A549 (cell line): Measurements from ENCODE around the gene VPS72. TPM values are rescaled to one million over a fixed set of nuclear protein-coding genes. Genes with fewer than 3 reads are reported as not detected.

Experiments used
- ATAC-seq, 2 experiments: fragments of 200-7000 bp in 1 of 2; fragments of >200 bp in 1 of 2; cut with Nextera tagmentation in 1 of 2; cut with Tn5 transposase in 1 of 2; 3 replicates each; pipeline versions ENCODE4 v1.8.0 to v1.9.1; 2018 to 2020; ENCODE audit warnings: mild to moderate bottlenecking in 1 of 2, moderate library complexity in 1 of 2
- CTCF ChIA-PET: fragments of 300-600 bp; sonication (Branson Sonifier 250); formaldehyde crosslinking; extraction: SDS; loops from one replicate; lab custom pipeline; 2021; ENCODE audit warnings: antibody characterized with exemption, inconsistent platforms; lab: Yijun Ruan, JAX
- POLR2A ChIA-PET: fragments of 350-600 bp; formaldehyde crosslinking; extraction: SDS; loops from one replicate; lab custom pipeline; 2021; ENCODE audit warnings: antibody characterized with exemption, inconsistent platforms; lab: Yijun Ruan, JAX
- DNase-seq, 2 experiments: peaks; one replicate each; pipeline versions ENCODE4 v3.0.0 to v3.0.0-alpha.2; 2011 to 2016; ENCODE audit warnings: low read depth in 1 of 2, low spot score in 1 of 2
- FAIRE-seq: peaks from 2 replicates; lab custom pipeline; 2011; peaks lifted over from hg19 to GRCh38; lab: Jason Lieb, UNC
- H3K27ac ChIP-seq, 2 experiments: fragments of >200 bp; sonication (Bioruptor Twin); formaldehyde crosslinking; 3 replicates each; pipeline ENCODE4 v1.5.1; 2016 to 2017
- H3K4me1 ChIP-seq: fragments of >200 bp; sonication (Bioruptor Twin); formaldehyde crosslinking; 3 replicates; pipeline ENCODE4 v1.6.1; 2016
- H3K4me2 ChIP-seq: fragments of >200 bp; sonication (Bioruptor Twin); formaldehyde crosslinking; 3 replicates; pipeline ENCODE4 v1.6.1; 2016
- H3K4me3 ChIP-seq: fragments of >200 bp; sonication (Bioruptor Twin); formaldehyde crosslinking; 3 replicates; pipeline ENCODE4 v1.5.1; 2016
- H3K9me3 ChIP-seq: fragments of >200 bp; sonication (Bioruptor Twin); formaldehyde crosslinking; 3 replicates; pipeline ENCODE4 v1.6.1; 2016
- BHLHE40 ChIP-seq: IDR thresholded peaks from 2 replicates; pipeline ENCODE4 v1.6.1; 2012; ENCODE audit warnings: low read depth, low read length, inconsistent platforms
- CBX2 ChIP-seq: fragments of 200-600 bp; sonication (generic); IDR thresholded peaks from 2 replicates; pipeline ENCODE4 v1.6.1; 2016; ENCODE audit warnings: low read depth, mild to moderate bottlenecking, borderline replicate concordance
- CEBPB ChIP-seq, 2 experiments: fragments of >200 bp in 1 of 2; sonication (Bioruptor Twin) in 1 of 2; formaldehyde crosslinking in 1 of 2; IDR thresholded peaks; 2 replicates each; pipeline ENCODE4 v1.6.1; 2012 to 2016
- CHD2 ChIP-seq: fragments of 150-350 bp; IDR thresholded peaks from 2 replicates; pipeline ENCODE4 v1.6.1; 2014; ENCODE audit warnings: low read length; ENCODE audit not compliant: partially characterized antibody
- CTCF ChIP-seq: fragments of >200 bp; sonication (Bioruptor Twin); formaldehyde crosslinking; IDR thresholded peaks from 3 replicates; pipeline ENCODE4 v1.5.1; 2016
- E2F6 ChIP-seq: IDR thresholded peaks from 2 replicates; pipeline ENCODE4 v1.6.1; 2012; ENCODE audit warnings: low read depth, borderline replicate concordance
- ELK1 ChIP-seq: fragments of 150-350 bp; IDR thresholded peaks from 2 replicates; pipeline ENCODE4 v1.6.1; 2014; ENCODE audit warnings: low read depth, mild to moderate bottlenecking, low read length
- FOSB ChIP-seq: fragments of 250-450 bp; sonication (Bioruptor Pico); IDR thresholded peaks from 2 replicates; pipeline ENCODE4 v1.5.0; 2020; ENCODE audit warnings: mild to moderate bottlenecking, moderate library complexity
- FOSL2 ChIP-seq, 2 experiments: fragments of 450-650 bp in 1 of 2; fragments of >200 bp in 1 of 2; sonication (Bioruptor Twin) in 1 of 2; formaldehyde crosslinking; IDR thresholded peaks; 2 replicates each; pipeline versions ENCODE4 v1.5.0 to v1.6.1; 2016 to 2020; ENCODE audit warnings: mild to moderate bottlenecking in 1 of 2, moderate library complexity in 1 of 2
- FOXS1 ChIP-seq: fragments of 250-450 bp; sonication (Bioruptor Pico); IDR thresholded peaks from 2 replicates; pipeline ENCODE4 v1.5.0; 2020; ENCODE audit warnings: mild to moderate bottlenecking, moderate library complexity
- HDAC2 ChIP-seq: fragments of 200-600 bp; sonication (generic); IDR thresholded peaks from 2 replicates; pipeline ENCODE4 v1.6.1; 2016
- HMGXB4 ChIP-seq: fragments of 250-450 bp; sonication (Bioruptor Pico); IDR thresholded peaks from 2 replicates; pipeline ENCODE4 v1.5.0; 2021; ENCODE audit warnings: mild to moderate bottlenecking, moderate library complexity, borderline replicate concordance
- HOXB13 ChIP-seq: fragments of 250-450 bp; sonication (Bioruptor Pico); IDR thresholded peaks from 2 replicates; pipeline ENCODE4 v1.5.0; 2020; ENCODE audit warnings: low read depth, mild to moderate bottlenecking, moderate library complexity
- HOXB5 ChIP-seq: fragments of 250-450 bp; sonication (Bioruptor Pico); IDR thresholded peaks from 2 replicates; pipeline ENCODE4 v1.5.0; 2020; ENCODE audit warnings: mild to moderate bottlenecking, moderate library complexity
- JUNB ChIP-seq: fragments of >200 bp; sonication (Bioruptor Twin); formaldehyde crosslinking; IDR thresholded peaks from 2 replicates; pipeline ENCODE4 v1.6.1; 2016
- KDM1A ChIP-seq: fragments of 200-600 bp; sonication (generic); IDR thresholded peaks from 2 replicates; pipeline ENCODE4 v1.6.1; 2016; ENCODE audit warnings: low read depth, mild to moderate bottlenecking
- MAFK ChIP-seq: fragments of 450-650 bp; IDR thresholded peaks from 2 replicates; pipeline ENCODE4 v1.6.1; 2014; ENCODE audit not compliant: partially characterized antibody
- MAX ChIP-seq: IDR thresholded peaks from 2 replicates; pipeline ENCODE4 v1.6.1; 2012
- MYC ChIP-seq: IDR thresholded peaks from 2 replicates; pipeline ENCODE4 v1.6.1; 2012; ENCODE audit warnings: mild to moderate bottlenecking, inconsistent platforms, low read length, improper control_type of control experiment, borderline replicate concordance
- NPAS2 ChIP-seq: fragments of 250-450 bp; sonication (Bioruptor Pico); IDR thresholded peaks from 2 replicates; pipeline ENCODE4 v1.8.0; 2022; ENCODE audit warnings: mild to moderate bottlenecking, moderate library complexity, borderline replicate concordance
- NR3C1 ChIP-seq: fragments of >200 bp; sonication (Bioruptor Twin); formaldehyde crosslinking; IDR thresholded peaks from 3 replicates; pipeline ENCODE4 v1.6.1; 2017
- PHF8 ChIP-seq: fragments of 200-600 bp; sonication (generic); IDR thresholded peaks from 2 replicates; pipeline ENCODE4 v1.6.1; 2016; ENCODE audit warnings: low read depth, mild to moderate bottlenecking, antibody characterized with exemption, moderate library complexity, borderline replicate concordance
- POLR2AphosphoS2 ChIP-seq: conservative IDR thresholded peaks from 2 replicates; pipeline ENCODE4 v1.6.1; 2012; ENCODE audit warnings: low read length, improper control_type of control experiment, inconsistent platforms
- RARB ChIP-seq: fragments of 250-450 bp; sonication (Bioruptor Pico); IDR thresholded peaks from 2 replicates; pipeline ENCODE4 v1.8.0; 2021; ENCODE audit warnings: mild to moderate bottlenecking, moderate library complexity
- RFX5 ChIP-seq: fragments of 450-650 bp; IDR thresholded peaks from 2 replicates; pipeline ENCODE4 v1.7.1; 2014; ENCODE audit warnings: antibody characterized with exemption, mild to moderate bottlenecking, moderate library complexity
- SMC3 ChIP-seq: fragments of >200 bp; sonication (Bioruptor Twin); formaldehyde crosslinking; IDR thresholded peaks from 3 replicates; pipeline ENCODE4 v1.6.1; 2018; ENCODE audit warnings: inconsistent platforms
- SREBF2 ChIP-seq: fragments of 450-650 bp; IDR thresholded peaks from 2 replicates; pipeline ENCODE4 v1.6.1; 2014; ENCODE audit warnings: mild to moderate bottlenecking, moderate library complexity
- TP53 ChIP-seq: fragments of 250-450 bp; sonication (Bioruptor Pico); IDR thresholded peaks from 2 replicates; pipeline ENCODE4 v1.5.0; 2021; ENCODE audit warnings: mild to moderate bottlenecking, moderate library complexity
- WGBS: methylation state at CpG from one replicate; pipeline ENCODE4 v1.1.6; 2017; ENCODE audit errors: missing lambda C conversion rate; 5-methylcytosine and 5-hydroxymethylcytosine counted together
- polyA plus RNA-seq, 4 experiments: library from polyadenylated mRNA; depleted of rRNA in 3 of 4; stranded (reverse); fragments of >200 nt; fragmentation: RNase III in 1 of 4; extraction: RNeasy Plus Mini Kit Qiagen cat#74134 plus additional on column Dnase treatment in 1 of 4; gene quantifications; 2 replicates in 3 of 4; 3 replicates in 1 of 4; pipeline ENCODE4 v1.2.3, GENCODE V29; 2011 to 2017

The VPS72 gene
- polyA plus RNA-seq, 2 of the 4 experiments (the other 2 are of a cell fraction): 50.8 to 81.2 TPM

GRCh38 chr1:151130987-151131586, 58.9 kb downstream of the VPS72 start:
- DNase-seq: no peak
- WGBS: 90% methylated on average over 45 of the region's 45 CpGs
- CTCF ChIA-PET: interaction anchor here (1.0 to 1.7 kb wide), 5 partner anchors 22 to 60 kb away, joined by 3 to 5 read pairs (median 4); partner anchors contain the start of genes GABPB2 and TNFAIP8L2
- no peak overlapping the region for H3K4me3 ChIP-seq
- TF ChIP-seq MAX: no peak
- TF ChIP-seq KDM1A: no peak
- TF ChIP-seq BHLHE40: no peak
- no peak for TF ChIP-seq SREBF2
- TF ChIP-seq CBX2: no peak
- TF ChIP-seq HOXB13: no peak
- no peak for TF ChIP-seq FOXS1 (CRISPR knock-in tag)
- TF ChIP-seq FOSL2 (IDR thresholded peaks at IDR 0.05): no peak
- no peak for TF ChIP-seq FOSL2 (CRISPR knock-in tag; IDR thresholded peaks at IDR 0.05)
- TF ChIP-seq NR3C1: no peak
- TF ChIP-seq RFX5: no peak
- no peak for TF ChIP-seq PHF8
- FAIRE-seq: no peak
- H3K4me1 ChIP-seq: no peaks in the 10 kb centered on the region
- no peaks in the 10 kb centered on the region for H3K9me3 ChIP-seq
- no peak for ATAC-seq
- POLR2A ChIA-PET: no interaction called here
- H3K27ac ChIP-seq: no peak overlapping the region
- no peak overlapping the region for H3K4me2 ChIP-seq

- WGBS: 80% methylated on average over 6 of the region's 6 CpGs
- CTCF ChIA-PET: interaction anchor here (0.6 to 2.2 kb wide), 4 partner anchors 18 to 316 kb away, joined by 3 to 7 read pairs (median 4); partner anchors contain the start of gene VPS72
- POLR2A ChIA-PET: no interaction called here
Measured at GRCh38 chr1:151128800-151129199, 61.2 kb downstream of the VPS72 start.

More at GRCh38 chr1:151128800-151129199, 61.2 kb downstream of the VPS72 start:
- TF ChIP-seq POLR2AphosphoS2 (no peak), CEBPB (IDR thresholded peaks at IDR 0.05) (no peak), MYC (no peak), RARB (no peak), SREBF2 (no peak), HMGXB4 (no peak), HDAC2 (no peak), KDM1A (no peak), E2F6 (no peak), FOSB (no peak), HOXB5 (no peak), CTCF (no peak), ELK1 (no peak), MAFK (no peak), SMC3 (no peak), JUNB (no peak), NPAS2 (CRISPR knock-in tag) (no peak), CBX2 (no peak), CHD2 (no peak), TP53 (CRISPR knock-in tag) (no peak)
- H3K4me1 ChIP-seq: no peaks in the 10 kb centered on the region
- FAIRE-seq (no peak), ATAC-seq (no peak), DNase-seq (no peak)
- no peak overlapping the region for H3K27ac ChIP-seq
- no peak overlapping the region for H3K4me2 ChIP-seq
- no peaks in the 10 kb centered on the region for H3K9me3 ChIP-seq
- H3K4me3 ChIP-seq: no peak overlapping the region
